K562 (cell line): ENCODE measurements around the gene SOX12. TPM values are rescaled to one million over a fixed set of nuclear protein-coding genes. Genes with fewer than 3 reads are reported as not detected.

Source experiments
- CBX1 ChIP-seq: sonication (generic); IDR thresholded peaks from 2 replicates; pipeline ENCODE4 v1.6.1; 2016; ENCODE audit warnings: antibody characterized with exemption, low read depth, mild to moderate bottlenecking
- ETV5 ChIP-seq: sonication (generic); formaldehyde crosslinking; IDR thresholded peaks from 2 replicates; pipeline ENCODE4 v1.4.0; 2020; ENCODE audit warnings: low read depth, mild to moderate bottlenecking, missing genetic modification reagents
- KLF13 ChIP-seq: fragments of 450-650 bp; IDR thresholded peaks from 2 replicates; pipeline ENCODE4 v1.6.1; 2016; ENCODE audit warnings: missing genetic modification characterization, low read depth, mild to moderate bottlenecking, missing compliant biosample characterization, moderate library complexity, borderline replicate concordance
- NFXL1 ChIP-seq: fragments of 450-650 bp; formaldehyde crosslinking; IDR thresholded peaks from 2 replicates; pipeline ENCODE4 v1.4.0; 2021; ENCODE audit warnings: mild to moderate bottlenecking
- POLR2H ChIP-seq: IDR thresholded peaks from 2 replicates; pipeline ENCODE4 v1.6.1; 2016; ENCODE audit warnings: missing genetic modification characterization, low read depth, mild to moderate bottlenecking, control low read depth, missing compliant biosample characterization, moderate library complexity
- POU5F1 ChIP-seq: fragments of 150-350 bp; IDR thresholded peaks from 2 replicates; pipeline ENCODE4 v1.6.1; 2014; ENCODE audit warnings: borderline replicate concordance, low read length, low read depth, mild to moderate bottlenecking; ENCODE audit not compliant: partially characterized antibody
- RAD51 ChIP-seq: fragments of 450-650 bp; IDR thresholded peaks from 2 replicates; pipeline ENCODE4 v1.7.1; 2016; ENCODE audit warnings: low read depth, mild to moderate bottlenecking, borderline replicate concordance
- TOE1 ChIP-seq, 2 experiments: fragments of 450-650 bp in 1 of 2; sonication (generic) in 1 of 2; formaldehyde crosslinking in 1 of 2; IDR thresholded peaks; 2 replicates each; pipeline versions ENCODE4 v1.7.1 to v1.8.0; 2016 to 2022; ENCODE audit warnings: borderline replicate concordance in 2 of 2, mild to moderate bottlenecking in 2 of 2, antibody characterized with exemption in 1 of 2, inconsistent platforms in 1 of 2, low read depth in 1 of 2, missing genetic modification reagents in 1 of 2, moderate library complexity in 1 of 2
- ZNF146 ChIP-seq: IDR thresholded peaks from one replicate; pipeline ENCODE4 v1.6.1; 2018; ENCODE audit warnings: missing compliant biosample characterization; ENCODE audit not compliant: unreplicated experiment
- ZNF24 ChIP-seq: fragments of 450-650 bp; IDR thresholded peaks from 2 replicates; pipeline ENCODE4 v1.6.1; 2016
- ZNF699 ChIP-seq: fragments of 250-450 bp; sonication (Bioruptor Pico); IDR thresholded peaks from 2 replicates; pipeline ENCODE4 v1.8.0; 2021; ENCODE audit warnings: mild to moderate bottlenecking, moderate library complexity; ENCODE audit not compliant: insufficient replicate concordance
- ZSCAN32 ChIP-seq: fragments of 450-650 bp; formaldehyde crosslinking; IDR thresholded peaks from 2 replicates; pipeline ENCODE4 v1.4.0; 2020; ENCODE audit warnings: mild to moderate bottlenecking, moderate library complexity
- ZZZ3 ChIP-seq: fragments of 450-650 bp; IDR thresholded peaks from 2 replicates; pipeline ENCODE4 v1.6.1; 2016; ENCODE audit warnings: antibody characterized with exemption, mild to moderate bottlenecking, moderate library complexity
- polyA plus RNA-seq, 8 experiments: library from polyadenylated mRNA; depleted of rRNA in 4 of 8; stranded (reverse) in 5 of 8; unstranded in 3 of 8; fragments of >200 nt; fragmentation: Nextera tagmentation in 2 of 8; fragmentation: Illumina TruSeq in 1 of 8; extraction: Ambion mirVana in 2 of 8; extraction: Trizol in 1 of 8; gene quantifications; 2 replicates each; pipeline versions ENCODE4 v1.2.1 to v1.2.3, GENCODE V29; 2011 to 2014; ENCODE audit warnings: inconsistent platforms in 1 of 8, missing spikeins in 1 of 8
- total RNA-seq, 7 experiments: library from RNA; depleted of rRNA in 6 of 7; stranded (reverse); fragments of >200 nt in 6 of 7; fragmentation: Illumina TruSeq in 2 of 7; extraction: Trizol in 2 of 7; gene quantifications; 2 replicates each; pipeline versions ENCODE4 v1.2.1 to v1.2.3, GENCODE V29; 2011 to 2021; ENCODE audit warnings: low replicate concordance in 1 of 7
- TF ChIP-seq, protein P1 (sequence below): sonication (generic); formaldehyde crosslinking; IDR thresholded peaks from 2 replicates; pipeline ENCODE4 v1.8.0; 2022; ENCODE audit warnings: missing genetic modification reagents, mild to moderate bottlenecking, borderline replicate concordance
- TF ChIP-seq, protein P2 (sequence below): fragments of 250-450 bp; sonication (Bioruptor Pico); IDR thresholded peaks from 2 replicates; pipeline ENCODE4 v1.8.0; 2022; ENCODE audit warnings: inconsistent platforms, mild to moderate bottlenecking, moderate library complexity, borderline replicate concordance
- TF ChIP-seq, protein P3 (sequence below): fragments of 450-650 bp; IDR thresholded peaks from 2 replicates; pipeline ENCODE4 v1.6.1; 2017; ENCODE audit warnings: antibody characterized with exemption
- TF ChIP-seq, protein P4 (sequence below): fragments of 250-450 bp; sonication (Bioruptor Pico); IDR thresholded peaks from 2 replicates; pipeline ENCODE4 v1.4.0; 2020; ENCODE audit warnings: mild to moderate bottlenecking, moderate library complexity

SOX12 gene
- total and polyA plus RNA-seq, 9 of the 15 experiments (the other 6 are each of a cell fraction or from before 2014, with no cell fraction given) = 0.42 to 26.3 (median 2.6) TPM

DNA sequence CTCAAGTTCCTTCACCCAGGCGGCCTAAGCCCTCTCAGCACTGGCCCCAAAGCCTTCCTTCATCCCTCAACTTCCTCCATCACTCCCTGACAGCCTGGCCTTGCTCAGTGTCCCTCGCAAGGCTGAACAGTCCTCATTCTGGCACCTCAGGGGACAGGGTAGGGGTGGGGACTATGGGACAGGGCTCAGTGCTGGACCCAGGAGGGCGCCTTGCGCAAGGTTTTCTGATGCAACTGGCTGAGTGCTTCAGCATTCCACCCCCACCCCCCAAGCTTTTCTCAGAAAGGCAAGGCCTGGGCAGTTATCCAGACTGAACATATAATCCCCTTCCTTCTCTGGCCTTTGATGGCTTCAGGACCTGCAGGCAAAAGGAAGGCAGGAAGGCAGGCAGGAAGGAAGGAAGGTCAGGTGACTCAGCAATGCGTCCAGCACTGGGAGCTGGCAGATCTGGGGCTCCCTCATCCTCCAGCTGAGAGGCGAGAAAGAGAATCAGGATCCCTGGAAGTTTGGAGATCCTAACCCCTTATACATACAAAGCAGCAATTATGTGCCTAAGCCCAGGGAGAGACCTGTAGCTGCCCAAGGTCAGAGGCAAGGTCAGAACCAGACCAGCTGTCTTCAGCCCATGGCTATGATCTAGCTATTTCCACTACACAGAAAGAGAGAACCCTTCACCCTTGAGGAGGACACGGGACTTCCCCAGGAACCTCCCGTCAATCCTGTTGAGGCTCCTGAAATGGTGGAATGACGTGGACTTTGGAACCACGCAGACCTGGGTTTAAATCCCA, 46.6 kb downstream of the SOX12 start (continued):
- TF ChIP-seq KLF13 = no peak
- TF ChIP-seq ZNF699 = peak; percentile 51
- peak; percentile 94 for TF ChIP-seq ZSCAN32 (CRISPR knock-in tag)
- TF ChIP-seq POU5F1 = no peak
- TF ChIP-seq ETV5 (CRISPR knock-in tag) = peak; percentile 98
- peak; percentile 65 for TF ChIP-seq ZNF24
- TF ChIP-seq ZNF146 (CRISPR knock-in tag) = no peak
- TF ChIP-seq, protein P1, sequence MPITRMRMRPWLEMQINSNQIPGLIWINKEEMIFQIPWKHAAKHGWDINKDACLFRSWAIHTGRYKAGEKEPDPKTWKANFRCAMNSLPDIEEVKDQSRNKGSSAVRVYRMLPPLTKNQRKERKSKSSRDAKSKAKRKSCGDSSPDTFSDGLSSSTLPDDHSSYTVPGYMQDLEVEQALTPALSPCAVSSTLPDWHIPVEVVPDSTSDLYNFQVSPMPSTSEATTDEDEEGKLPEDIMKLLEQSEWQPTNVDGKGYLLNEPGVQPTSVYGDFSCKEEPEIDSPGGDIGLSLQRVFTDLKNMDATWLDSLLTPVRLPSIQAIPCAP (CRISPR knock-in tag) = no peak
- TF ChIP-seq TOE1 (IDR thresholded peaks at IDR 0.05; ENCODE audit: borderline replicate concordance) = peak; percentile 80; the same call in 1 of the 2 replicates
- TF ChIP-seq TOE1 (CRISPR knock-in tag; IDR thresholded peaks at IDR 0.05; ENCODE audit: borderline replicate concordance, low read depth) = no peak
- 0 out of 2 replicates have a peak, but pooled peaks have one; percentile 25 for TF ChIP-seq ZZZ3
- TF ChIP-seq, protein P2, sequence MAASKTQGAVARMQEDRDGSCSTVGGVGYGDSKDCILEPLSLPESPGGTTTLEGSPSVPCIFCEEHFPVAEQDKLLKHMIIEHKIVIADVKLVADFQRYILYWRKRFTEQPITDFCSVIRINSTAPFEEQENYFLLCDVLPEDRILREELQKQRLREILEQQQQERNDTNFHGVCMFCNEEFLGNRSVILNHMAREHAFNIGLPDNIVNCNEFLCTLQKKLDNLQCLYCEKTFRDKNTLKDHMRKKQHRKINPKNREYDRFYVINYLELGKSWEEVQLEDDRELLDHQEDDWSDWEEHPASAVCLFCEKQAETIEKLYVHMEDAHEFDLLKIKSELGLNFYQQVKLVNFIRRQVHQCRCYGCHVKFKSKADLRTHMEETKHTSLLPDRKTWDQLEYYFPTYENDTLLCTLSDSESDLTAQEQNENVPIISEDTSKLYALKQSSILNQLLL (CRISPR knock-in tag) = no peak
- TF ChIP-seq, protein P3, sequence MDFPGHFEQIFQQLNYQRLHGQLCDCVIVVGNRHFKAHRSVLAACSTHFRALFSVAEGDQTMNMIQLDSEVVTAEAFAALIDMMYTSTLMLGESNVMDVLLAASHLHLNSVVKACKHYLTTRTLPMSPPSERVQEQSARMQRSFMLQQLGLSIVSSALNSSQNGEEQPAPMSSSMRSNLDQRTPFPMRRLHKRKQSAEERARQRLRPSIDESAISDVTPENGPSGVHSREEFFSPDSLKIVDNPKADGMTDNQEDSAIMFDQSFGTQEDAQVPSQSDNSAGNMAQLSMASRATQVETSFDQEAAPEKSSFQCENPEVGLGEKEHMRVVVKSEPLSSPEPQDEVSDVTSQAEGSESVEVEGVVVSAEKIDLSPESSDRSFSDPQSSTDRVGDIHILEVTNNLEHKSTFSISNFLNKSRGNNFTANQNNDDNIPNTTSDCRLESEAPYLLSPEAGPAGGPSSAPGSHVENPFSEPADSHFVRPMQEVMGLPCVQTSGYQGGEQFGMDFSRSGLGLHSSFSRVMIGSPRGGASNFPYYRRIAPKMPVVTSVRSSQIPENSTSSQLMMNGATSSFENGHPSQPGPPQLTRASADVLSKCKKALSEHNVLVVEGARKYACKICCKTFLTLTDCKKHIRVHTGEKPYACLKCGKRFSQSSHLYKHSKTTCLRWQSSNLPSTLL = 0 out of 2 replicates have a peak, but pooled peaks have one; percentile 58
- no peak for TF ChIP-seq NFXL1
- TF ChIP-seq CBX1 = no peak
- TF ChIP-seq RAD51 = peak; percentile 74
- TF ChIP-seq POLR2H (tag) = peak; percentile 49
- TF ChIP-seq, protein P4, sequence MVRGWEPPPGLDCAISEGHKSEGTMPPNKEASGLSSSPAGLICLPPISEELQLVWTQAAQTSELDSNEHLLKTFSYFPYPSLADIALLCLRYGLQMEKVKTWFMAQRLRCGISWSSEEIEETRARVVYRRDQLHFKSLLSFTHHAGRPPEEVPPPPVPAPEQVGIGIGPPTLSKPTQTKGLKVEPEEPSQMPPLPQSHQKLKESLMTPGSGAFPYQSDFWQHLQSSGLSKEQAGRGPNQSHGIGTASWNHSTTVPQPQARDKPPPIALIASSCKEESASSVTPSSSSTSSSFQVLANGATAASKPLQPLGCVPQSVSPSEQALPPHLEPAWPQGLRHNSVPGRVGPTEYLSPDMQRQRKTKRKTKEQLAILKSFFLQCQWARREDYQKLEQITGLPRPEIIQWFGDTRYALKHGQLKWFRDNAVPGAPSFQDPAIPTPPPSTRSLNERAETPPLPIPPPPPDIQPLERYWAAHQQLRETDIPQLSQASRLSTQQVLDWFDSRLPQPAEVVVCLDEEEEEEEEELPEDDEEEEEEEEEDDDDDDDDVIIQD (CRISPR knock-in tag) = no peak
